ENCODE measurements around the gene RASA3.

DNA sequence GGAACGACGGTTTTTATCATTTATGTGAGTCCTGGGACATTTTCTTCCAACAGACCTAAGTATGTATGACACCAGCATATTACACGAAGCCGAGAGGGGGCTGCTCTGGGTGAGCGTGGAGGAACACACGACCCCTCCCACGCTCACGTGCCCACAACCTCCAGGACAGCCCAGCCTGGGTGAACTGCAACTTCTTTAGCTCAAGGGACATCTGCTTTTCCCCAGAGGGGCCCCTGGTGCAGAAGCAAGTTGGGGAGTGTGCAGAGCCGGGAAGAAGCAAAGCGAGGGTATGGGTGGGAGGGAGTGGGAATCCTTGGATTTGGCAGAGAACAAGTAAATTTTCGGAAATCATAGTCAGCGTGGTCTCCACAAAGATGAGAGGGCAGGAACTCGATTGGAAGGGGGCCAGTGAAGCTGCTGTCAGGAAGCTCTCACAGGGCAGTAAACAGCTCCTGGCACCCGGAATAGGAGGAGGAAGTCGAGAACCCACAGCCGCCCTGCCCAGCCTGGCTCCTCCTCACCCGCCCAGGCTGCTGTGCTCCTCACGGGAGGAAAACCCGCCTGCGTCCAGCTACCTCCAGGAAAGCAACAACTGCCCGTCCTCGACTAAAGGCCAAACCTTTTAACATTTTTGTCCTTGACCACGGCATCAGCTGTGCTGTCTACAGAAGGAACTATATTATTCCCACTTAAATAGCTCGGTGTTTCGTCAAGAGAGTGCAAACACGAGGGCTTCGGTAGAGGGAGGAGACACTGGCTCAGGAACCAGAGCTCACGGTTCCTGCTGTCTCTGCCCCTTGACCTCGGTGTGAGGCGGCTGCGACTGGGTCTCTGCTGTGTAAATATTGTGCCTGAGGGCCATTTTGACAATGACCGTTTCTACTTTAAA is 29.5 kb upstream of the RASA3 start:
- TF ChIP-seq POLR2A (IDR thresholded peaks at IDR 0.05) (no peak), CTCF (IDR thresholded peaks at IDR 0.05) (no peak)

Data from transverse colon (tissue), 3 donors.